Muscle of back (tissue), 11 donors: ENCODE measurements around the gene ADSS2. TPM values are rescaled to one million over a fixed set of nuclear protein-coding genes. Genes with fewer than 3 reads are reported as not detected.
"Not testable (repeated sequence)": the region's sequence is repeated elsewhere in the genome, so short reads cannot be mapped to it uniquely, and the experiment has no call there.

Experiments used
- DNase-seq, 3 donors: peaks; one replicate each; pipeline versions ENCODE4 v3.0.0 to v3.0.0-alpha.2; 2013
- polyA plus RNA-seq, 10 donors: library from polyadenylated mRNA; unstranded; fragments of 120-200 nt; gene quantifications; one replicate each; pipeline ENCODE4 v1.2.1, GENCODE V29; 2013; ENCODE audit not compliant: insufficient read length in 10 of 10

ADSS2 gene
- polyA plus RNA-seq, 10 donors = 17.6 to 31.0 (median 23.1) TPM

DNA sequence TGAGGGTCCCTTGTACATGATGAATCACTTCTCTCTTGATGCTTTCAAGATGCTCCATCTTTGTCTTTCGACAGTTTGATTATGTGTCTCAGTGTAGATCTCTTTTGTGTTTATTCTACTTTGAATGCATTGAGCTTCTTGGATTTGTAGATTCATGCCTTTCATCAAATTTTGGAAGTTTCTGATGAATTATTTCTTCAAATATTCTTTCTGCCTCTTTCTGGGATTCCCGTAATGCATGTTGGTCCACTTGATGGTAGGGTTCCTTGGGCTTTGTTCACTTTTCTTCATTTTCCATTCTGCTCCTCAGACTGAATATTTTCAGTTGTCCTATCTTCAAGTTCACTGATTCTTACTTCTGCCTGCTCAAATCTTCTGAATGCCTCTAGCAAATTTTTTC is 50.7 kb downstream of the ADSS2 start:
- DNase-seq = no peak

DNA sequence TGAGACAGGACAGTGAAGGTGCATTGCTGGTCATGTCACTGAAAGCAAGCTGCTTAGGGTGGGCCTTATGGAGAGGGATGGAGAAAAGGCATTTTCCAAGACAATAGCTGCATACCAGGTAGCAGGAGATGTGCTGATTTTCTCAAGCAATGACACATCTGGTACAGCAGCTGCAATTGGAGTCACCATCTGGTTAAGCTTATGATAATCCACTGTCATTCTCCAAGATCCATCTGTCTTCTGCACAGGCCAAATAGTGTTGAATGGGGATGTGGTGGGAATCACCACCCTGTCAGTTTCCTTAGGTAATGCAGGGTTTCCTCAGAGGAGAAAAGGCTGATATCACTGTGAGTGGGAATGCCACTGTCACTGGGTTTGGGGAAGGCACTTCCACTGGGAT is 54.6 kb downstream of the ADSS2 start:
- DNase-seq = no peak

DNA sequence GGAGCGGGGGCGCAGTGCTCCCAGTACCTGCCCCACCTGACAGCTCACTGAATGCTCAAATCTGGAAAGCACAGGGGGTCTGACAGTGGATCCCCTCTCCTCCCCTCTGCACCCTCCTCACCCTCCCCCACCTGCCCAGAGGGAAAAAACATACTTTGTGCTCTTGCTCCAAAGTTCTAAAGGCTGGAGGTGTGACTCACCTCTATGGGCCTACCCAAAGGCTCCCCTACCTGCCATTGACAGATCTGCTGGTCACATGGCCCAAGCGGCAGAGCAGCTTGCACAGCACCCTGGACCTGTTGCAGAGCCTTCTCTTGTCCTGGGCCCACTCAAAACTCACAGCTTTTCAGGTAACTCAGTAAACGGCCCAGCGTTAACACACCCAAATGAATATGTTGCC is 55.7 kb downstream of the ADSS2 start:
- DNase-seq = no peak

DNA sequence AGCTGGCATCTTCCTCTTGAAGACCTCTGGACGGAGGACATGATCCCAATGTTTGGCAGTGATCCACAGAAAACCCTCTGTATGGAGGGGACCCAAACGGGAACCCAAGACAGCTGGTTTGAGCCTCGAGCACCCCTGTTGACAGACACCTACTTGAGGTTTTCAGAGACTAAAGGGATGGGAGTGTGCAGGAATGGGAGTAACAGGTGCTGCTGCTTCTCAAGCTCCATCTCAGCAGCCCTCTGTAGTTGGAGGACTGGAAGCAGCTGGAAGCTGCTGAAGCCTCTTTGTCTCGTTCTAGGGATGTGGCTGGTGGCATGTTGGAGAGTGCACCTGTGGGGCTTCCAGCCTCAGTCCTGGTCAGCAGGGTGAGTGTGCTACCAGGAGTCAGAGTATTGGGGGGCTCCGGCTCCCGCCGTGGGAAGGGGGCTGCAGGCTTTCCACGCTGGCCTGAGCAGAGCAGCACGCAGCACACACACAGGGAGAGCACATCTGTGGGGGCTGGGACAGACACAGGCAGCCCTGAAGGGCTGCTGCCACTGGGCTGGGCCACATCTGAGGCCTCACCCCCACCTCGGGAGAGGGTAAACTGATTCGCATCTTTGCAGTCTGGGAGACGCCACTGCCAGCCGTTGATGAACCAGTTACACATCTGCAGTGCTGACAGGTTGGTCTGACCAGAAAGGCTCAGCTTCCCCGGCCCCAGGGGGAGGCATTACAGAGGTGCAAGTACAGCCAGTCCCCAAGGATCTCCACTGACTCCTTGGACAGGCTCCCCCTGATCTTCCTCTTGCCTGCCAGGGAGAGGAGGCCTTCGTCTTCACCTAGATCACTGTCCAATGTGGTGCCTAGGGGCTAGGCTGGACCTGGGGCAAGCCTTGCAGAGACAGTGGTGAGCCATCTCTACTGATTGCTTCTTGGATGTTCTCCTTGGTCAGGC is 56.6 kb downstream of the ADSS2 start:
- DNase-seq = peak in 1 of 3 donors; percentile 20

DNA sequence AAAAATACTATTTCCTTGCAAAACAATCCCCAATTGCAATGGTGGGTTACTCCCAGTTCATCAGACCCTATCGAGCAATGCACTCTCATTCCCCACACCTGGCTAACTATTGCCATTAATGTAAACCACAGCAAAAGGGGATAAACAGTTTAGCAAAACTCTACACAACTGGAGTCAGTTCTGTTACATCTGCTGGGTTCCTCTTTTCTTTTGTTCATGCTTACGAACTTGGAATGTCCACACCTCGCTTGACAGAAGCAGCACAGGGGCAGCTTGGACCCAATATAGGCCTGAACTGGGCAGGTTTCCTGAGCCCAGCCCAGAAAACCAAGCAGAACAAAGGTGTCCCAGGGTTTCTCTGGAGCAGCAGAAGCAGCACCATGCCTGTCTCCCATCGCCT is 57.4 kb downstream of the ADSS2 start:
- DNase-seq = no peak

DNA sequence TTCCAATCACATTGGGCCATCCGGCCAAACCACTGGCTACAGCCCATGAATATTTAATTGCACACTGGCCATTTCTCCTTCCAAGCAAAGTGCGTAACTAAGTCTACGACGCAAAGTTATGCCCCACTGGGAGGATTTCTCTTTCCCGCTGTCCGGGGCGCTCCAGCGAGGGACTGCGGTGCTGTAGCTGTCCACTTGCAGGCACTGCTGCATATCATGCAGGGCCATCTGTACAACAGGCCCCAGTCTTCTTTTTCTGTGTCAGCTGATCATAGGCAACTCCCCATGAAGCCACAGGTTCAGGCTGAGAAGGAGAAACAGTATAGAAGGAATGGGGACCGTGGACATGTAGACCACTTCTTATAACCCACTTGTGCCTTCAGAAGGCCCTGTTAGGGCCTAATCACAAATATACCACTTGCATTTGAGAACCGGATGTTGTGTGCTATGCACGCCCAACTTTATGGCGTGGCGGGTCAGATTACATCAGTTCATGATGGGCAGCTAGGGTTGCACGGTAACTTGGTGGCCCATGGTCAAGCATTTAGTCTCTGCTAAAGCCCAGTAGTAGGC is 58.0 kb downstream of the ADSS2 start:
- no peak for DNase-seq

DNA sequence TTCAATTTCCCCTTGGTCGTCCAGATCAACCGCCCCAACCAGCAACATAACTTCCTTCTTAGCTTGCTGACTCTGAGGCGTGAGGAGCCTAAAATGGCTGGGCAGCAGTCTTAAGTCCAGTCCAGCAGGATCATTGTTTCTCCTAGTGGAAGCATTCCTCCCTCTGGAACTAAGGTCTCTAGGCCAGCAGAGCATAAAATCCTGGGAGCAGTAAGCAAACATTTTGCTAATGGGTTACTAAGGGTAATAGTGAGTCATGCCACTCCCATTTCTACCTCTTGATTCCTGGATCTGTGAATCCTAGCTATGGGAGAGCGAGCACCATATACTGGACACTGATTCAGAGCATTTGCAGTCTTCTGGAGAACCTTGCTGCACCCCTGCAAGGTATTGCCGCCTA is 59.9 kb downstream of the ADSS2 start:
- no peak for DNase-seq

DNA sequence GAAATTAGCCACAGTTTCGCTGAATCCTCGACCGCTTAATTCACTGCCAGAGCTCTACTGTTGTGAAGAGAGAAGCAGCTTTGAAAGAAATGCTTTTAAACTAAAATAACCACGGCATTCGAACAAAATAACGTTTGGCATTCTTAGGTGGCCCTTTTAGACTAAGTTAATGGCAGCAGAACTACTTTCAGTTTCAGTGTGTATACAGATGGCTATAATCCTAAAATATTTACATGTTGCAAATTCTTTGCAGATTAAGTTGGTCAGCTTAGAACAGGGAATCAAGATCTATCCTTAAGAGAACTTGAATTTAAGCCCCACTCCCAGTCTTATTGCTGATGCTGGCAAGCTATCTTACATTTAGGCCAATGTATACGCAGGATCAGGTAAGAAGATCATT is 62.7 kb downstream of the ADSS2 start:
- no peak for DNase-seq

DNA sequence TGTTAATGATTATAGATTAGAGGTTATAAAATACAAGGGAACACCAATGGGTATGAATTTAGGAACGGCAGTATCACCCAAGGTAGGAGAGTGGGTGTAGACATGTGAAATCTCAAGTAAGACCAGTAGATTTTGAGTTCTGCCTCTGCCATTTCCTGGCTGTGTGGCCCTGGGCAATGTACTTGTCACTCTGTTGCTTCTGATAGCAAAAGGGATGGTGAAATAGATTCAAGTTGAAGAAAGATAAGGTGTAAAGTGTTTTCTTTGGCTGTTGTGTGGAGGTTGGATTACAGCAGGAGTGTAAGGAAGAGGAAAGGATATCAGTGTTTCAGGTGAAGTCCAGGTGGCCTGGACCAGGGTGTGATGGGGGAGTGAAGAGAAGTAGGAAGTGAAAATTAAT is 64.3 kb downstream of the ADSS2 start:
- DNase-seq = no peak

DNA sequence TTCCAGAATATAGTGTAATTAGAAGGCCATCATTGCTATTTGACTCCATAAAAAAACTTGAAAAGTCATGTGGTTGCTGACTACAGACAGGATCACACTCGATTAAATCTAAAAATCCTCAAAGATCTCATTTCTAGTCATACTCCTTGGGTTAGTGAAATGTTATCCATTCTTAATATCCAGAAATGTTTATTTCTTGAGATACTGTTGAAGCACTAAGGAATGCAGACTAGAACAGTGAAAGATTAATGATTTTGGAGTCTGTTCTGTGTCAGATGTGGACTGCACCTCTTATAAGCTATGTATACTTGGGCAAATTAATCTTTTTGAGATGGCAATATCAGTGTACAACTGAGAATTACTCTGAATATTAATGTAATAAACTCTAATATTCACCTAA is 65.1 kb downstream of the ADSS2 start:
- DNase-seq = no peak

DNA sequence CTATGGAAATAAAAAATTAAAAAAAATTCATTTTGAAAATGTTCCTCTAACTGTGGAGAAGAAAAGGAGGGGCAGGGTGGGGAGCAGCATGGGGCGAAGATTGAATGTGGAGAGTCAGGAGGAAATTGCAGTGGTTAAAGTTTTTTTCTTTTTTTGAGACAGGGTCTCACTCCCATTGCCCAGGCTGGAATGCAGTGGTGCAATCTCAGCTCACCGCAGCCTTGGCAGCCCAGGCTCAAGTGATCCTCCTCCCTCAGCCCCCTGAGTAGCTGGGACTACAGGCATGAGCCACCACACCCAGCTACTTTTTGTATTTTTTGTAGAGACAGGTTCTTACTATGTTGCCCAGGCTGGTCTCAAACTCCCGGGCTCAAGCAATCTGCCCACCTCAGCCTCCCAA is 67.6 kb downstream of the ADSS2 start:
- DNase-seq = no peak

DNA sequence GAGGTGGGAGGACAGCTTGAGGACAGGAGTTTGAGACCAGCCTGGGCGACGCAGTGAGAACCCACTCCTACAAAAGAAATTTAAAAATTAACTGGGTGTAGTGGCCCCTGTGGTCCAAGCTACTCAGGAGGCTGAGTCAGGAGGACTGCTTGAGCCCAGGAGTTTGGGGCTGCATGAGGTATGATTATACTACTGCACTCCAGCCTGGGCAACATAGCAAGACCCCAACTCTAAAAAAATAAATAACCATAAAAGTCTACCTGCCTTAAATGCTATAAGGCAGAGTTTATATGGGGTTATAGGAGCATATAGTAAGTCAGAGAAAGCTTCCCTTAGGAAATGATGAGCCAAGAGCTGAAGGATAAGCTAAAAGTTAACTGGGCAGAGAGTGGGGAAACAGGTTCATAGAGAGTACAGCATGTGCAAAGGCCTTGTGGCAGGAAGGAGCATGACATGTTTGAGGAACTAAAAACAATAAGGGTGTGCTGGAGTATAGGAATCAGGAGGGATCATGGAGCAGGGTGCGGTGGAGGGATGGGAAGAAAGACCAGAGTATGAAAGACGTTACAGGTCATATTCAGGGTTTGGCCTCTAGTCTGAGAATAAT is 68.3 kb downstream of the ADSS2 start:
- no peak for DNase-seq

DNA sequence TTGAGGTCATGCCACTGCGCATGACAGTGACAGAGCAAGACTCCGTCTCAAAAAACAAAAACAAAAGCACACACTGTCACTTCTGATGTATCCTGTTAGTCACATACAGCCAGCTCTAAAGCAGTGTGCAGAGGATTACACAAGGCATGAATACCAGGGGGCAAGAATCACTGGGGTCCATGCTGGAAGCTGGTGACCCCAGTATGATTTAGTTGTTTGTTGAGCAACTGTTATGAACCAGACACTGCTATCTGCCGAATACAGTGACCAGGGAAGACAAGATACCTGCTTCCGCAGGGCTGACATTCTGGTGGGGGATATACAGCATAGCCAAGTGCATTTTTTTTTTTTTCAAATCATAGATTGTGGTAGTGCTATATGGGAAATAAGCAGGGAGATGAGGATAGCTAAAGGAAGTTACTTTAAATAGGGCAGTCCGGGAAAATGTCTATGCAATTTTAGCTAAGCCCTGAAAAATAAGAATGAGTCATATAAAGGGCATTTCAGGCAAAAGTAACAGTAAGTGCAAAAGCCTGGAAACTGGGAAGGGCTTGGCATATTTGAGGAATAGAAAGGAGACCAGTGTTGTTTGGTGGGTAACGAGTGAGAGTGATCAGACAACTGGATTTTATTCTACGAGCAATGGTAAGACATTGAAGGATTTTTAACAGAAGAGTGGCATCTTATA is 69.7 kb downstream of the ADSS2 start:
- peak in 1 of 3 donors; percentile 45 for DNase-seq

DNA sequence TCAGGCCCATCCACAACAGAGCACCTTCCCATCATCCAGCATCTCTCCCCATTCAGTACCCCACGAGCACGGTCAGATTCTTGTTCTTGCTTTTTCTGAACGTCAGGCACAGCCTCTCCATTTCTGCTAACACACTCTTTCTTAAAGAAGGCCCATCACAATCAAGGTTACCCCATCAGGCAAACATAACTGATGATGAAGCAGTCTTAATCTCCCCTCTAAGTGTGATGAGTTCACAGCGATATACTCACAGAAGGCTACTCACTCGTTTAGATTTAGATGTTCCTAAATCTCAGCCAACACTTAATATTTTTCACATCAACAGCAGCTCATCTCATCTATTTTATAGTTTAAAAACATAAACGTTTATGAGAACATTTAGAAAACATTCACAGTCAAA is 75.6 kb downstream of the ADSS2 start:
- no peak for DNase-seq

DNA sequence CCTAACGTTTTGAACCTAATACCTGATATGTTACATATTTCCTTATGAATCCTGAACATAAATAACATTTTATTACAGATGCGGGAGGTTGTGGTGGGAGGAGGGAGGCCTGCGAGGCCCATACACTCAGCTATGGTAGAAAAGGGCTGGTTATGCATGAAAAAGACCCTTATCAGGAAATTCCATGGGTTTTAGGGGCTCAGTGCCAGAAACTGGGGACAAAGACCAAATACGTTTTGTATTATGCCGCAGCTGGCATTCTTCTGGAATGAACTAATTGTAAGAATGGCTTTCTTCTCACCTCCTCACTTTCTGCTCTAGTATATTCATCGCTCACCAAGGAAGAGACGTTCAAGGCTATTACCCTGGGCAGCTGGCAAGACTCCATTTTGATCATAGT is 76.7 kb downstream of the ADSS2 start:
- DNase-seq = no peak

DNA sequence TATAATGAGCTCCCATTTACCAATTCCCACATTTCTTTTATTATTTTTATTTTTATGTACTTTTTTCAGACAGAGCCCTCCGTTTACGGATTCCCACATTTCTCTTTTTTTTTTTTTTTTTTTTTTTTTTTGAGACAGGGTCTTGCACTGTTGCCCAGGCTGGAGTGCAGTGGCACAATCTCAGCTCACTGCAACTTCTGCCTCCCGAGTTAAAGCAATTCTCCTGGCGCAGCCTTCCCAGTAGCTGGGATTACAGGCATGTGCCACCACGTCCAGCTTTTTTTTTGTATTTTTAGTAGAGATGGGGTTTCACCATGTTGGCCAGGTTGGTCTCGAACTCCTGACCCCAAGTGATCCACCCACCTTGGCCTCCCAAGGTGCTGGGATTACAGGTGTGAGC is 77.2 kb downstream of the ADSS2 start:
- DNase-seq = not testable (repeated sequence)

DNA sequence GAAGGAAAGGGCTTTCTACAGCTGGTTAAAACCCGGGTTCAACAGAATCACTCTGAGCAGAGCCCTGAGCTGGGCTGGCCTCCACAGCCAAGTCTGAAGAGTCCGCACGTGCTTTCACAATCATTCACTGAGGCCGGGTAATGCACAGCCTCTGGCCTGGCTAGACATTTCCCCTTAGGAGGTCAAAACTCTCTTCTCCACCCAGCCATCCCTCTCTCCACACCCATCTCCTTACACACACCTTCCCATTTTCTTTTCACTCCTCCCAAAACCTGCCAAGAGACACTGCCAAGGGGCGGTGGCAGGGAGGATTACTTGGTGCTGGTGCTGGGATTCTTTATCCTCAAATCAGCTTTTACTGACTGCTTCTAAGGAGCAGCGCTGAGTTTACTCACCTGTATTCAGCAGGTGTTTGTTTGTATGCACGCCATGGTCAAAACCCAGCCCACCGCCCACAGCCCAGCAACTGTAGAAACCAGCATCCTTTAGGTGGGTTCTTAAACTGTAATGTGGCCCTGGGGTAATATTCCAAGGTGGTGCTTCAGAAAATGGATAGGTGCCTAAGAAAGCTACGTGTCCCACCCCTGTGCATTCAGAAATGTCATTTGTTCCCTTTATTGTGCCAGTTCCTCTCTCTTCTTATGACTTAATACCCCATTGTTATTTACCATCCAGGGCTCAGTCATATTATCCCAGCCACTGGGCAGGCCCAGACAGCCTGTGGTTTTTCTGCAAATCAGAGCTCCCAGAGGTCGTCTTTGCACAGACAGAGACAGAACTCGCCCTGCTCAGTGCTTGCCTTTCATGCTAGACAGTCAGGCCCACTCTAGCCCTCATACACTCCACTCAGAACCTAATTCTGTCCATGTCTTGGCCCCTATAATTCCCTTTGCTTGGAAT is 80.2 kb downstream of the ADSS2 start:
- DNase-seq = no peak

DNA sequence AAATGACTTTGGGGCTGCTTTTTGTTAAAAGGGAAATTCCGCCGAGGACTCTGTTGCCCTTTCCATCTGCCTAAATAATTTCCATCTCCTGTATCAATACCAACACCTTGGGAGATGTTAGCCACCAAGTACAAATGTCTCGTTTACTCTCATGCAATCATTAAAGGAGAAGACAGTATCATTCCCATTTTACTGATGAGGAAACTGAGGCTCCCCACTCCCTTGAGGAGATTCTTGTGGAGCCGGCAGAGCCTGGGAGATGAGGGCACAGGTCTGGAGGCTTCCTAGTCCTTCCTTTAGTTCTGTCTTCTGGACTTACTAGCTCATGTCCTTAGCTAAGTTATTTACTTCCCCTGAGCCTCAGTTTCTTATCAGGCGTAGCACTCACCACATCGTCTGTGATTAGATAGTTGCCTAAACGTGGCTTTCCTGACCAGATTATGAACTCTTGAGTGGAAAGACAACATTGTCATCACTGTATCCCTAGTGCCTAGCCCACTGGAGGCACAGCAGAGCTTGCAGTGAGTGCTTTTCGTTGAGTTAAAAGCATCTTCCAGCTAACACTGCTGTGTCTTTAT is 81.6 kb downstream of the ADSS2 start:
- DNase-seq = no peak

DNA sequence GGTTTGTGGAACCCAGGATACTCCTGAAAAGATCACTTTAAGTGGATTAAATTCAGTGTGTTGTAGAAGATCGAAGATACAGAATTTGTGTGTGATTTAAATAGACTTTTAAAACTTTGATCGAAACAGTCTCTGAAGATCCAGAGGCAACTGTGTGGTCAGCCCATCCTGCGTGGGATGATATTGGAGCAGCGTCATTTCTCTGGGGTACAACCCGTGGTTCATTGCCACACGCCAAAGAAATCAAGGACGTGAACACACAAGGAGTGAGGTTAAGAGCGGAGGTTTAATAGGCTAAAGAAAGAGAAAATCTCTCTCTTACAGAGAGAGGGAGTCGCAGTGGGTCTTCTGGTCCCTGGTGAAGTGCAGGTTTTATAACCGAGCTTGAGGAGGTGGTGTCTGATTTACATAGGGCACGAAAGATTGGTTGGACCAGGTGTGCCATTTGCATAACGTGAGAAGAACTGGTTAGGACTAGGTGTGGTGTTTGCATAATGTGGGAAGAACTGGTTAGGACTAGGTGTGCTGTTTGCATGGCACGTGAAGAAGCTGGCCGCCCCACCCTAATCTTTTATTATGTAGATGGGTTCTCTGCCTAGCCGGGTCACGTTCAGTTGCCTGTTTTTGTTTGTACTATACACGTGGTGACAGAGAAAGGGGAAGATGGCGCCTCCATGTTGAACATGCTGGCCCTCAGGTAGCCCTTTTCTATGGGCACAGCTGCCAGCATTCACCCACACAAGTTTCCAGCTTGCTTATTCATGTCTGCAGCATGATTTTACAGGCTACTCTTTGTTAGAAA is 82.3 kb downstream of the ADSS2 start:
- no peak for DNase-seq

DNA sequence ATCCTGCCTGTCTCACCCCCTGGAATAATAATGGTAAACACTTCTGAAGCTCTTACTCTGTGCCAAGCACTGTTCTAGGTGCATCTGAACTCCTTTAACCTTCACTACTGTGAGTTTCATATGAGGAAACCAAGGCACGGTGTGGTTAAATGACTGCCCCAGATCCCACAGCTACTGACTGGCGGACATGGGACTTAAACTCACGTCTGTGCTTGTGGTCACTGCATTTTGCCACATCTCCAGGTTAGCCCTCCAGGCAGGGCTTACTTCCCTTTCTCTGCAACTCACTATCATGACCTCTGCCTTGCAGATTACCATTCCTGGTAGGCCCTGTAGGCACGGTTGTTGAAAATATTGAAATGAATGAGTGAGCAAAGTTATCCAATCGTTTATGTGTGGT is 83.4 kb downstream of the ADSS2 start:
- no peak for DNase-seq
